H9 (cell line): ENCODE measurements around the gene ARL16. TPM values are rescaled to one million over a fixed set of nuclear protein-coding genes. Genes with fewer than 3 reads are reported as not detected.

Experiments used
- DNase-seq: peaks from one replicate; pipeline ENCODE4 v3.0.0-alpha.2; 2017
- H2AFZ ChIP-seq: one replicate; pipeline ENCODE4 v1.6.1; 2013; ENCODE audit warnings: mild to moderate bottlenecking, low read length, control low read depth, moderate library complexity
- H2AK5ac ChIP-seq: 2 replicates; pipeline ENCODE4 v1.6.1; 2013; ENCODE audit warnings: low read length, control low read depth, mixed read lengths; ENCODE audit not compliant: insufficient read length
- H2BK120ac ChIP-seq: one replicate; pipeline ENCODE4 v1.6.1; 2013; ENCODE audit warnings: low read depth, mild to moderate bottlenecking, low read length, control low read depth, inconsistent platforms; ENCODE audit not compliant: poor library complexity, severe bottlenecking
- H2BK12ac ChIP-seq: 2 replicates; pipeline ENCODE4 v1.6.1; 2013; ENCODE audit warnings: low read length, control low read depth, mixed read lengths, low read depth; ENCODE audit not compliant: insufficient read length
- H2BK15ac ChIP-seq: 2 replicates; pipeline ENCODE4 v1.6.1; 2013; ENCODE audit warnings: low read depth, low read length, control low read depth
- H2BK20ac ChIP-seq: one replicate; pipeline ENCODE4 v1.6.1; 2013; ENCODE audit warnings: low read depth, mild to moderate bottlenecking, low read length, control low read depth, inconsistent platforms; ENCODE audit not compliant: poor library complexity, severe bottlenecking
- H2BK5ac ChIP-seq: 2 replicates; pipeline ENCODE4 v1.6.1; 2013; ENCODE audit warnings: low read length, control low read depth, mixed read lengths; ENCODE audit not compliant: insufficient read length
- H3K14ac ChIP-seq: 2 replicates; pipeline ENCODE4 v1.6.1; 2013; ENCODE audit warnings: low read length, control low read depth; ENCODE audit not compliant: insufficient read depth
- H3K18ac ChIP-seq: 2 replicates; pipeline ENCODE4 v1.6.1; 2013; ENCODE audit warnings: low read depth, mild to moderate bottlenecking, mixed read lengths, low read length, control low read depth; ENCODE audit not compliant: insufficient read length
- H3K23ac ChIP-seq: 2 replicates; pipeline ENCODE4 v1.6.1; 2013; ENCODE audit warnings: low read length, control low read depth, mixed read lengths, low read depth; ENCODE audit not compliant: insufficient read length
- H3K23me2 ChIP-seq: 2 replicates; pipeline ENCODE4 v1.6.1; 2013; ENCODE audit warnings: low read depth, mild to moderate bottlenecking, mixed read lengths, low read length, control low read depth; ENCODE audit not compliant: insufficient read length, poor library complexity, severe bottlenecking
- H3K27ac ChIP-seq: 2 replicates; pipeline ENCODE4 v1.5.1; 2013; ENCODE audit warnings: low read length, control low read depth, mixed read lengths, low read depth; ENCODE audit not compliant: insufficient read length
- H3K27me3 ChIP-seq: 2 replicates; pipeline ENCODE4 v1.6.1; 2013; ENCODE audit warnings: low read length, control low read depth, inconsistent platforms; ENCODE audit not compliant: insufficient read depth
- H3K4ac ChIP-seq: 2 replicates; pipeline ENCODE4 v1.6.1; 2013; ENCODE audit warnings: low read depth, mild to moderate bottlenecking, control low read depth, inconsistent platforms, low read length, moderate library complexity
- H3K4me1 ChIP-seq: 2 replicates; pipeline ENCODE4 v1.6.1; 2013; ENCODE audit warnings: low read length, control low read depth, inconsistent platforms; ENCODE audit not compliant: insufficient read depth
- H3K4me2 ChIP-seq: 2 replicates; pipeline ENCODE4 v1.6.1; 2013; ENCODE audit warnings: low read length, control low read depth, mixed read lengths; ENCODE audit not compliant: insufficient read length, insufficient read depth
- H3K56ac ChIP-seq: 2 replicates; pipeline ENCODE4 v1.6.1; 2013; ENCODE audit warnings: low read depth, mild to moderate bottlenecking, mixed read lengths, low read length, control low read depth; ENCODE audit not compliant: insufficient read length
- H3K79me1 ChIP-seq: 2 replicates; pipeline ENCODE4 v1.6.1; 2013; ENCODE audit warnings: low read depth, mild to moderate bottlenecking, moderate library complexity, low read length, control low read depth, inconsistent platforms; ENCODE audit not compliant: insufficient read depth, poor library complexity, severe bottlenecking
- H3K79me2 ChIP-seq: 2 replicates; pipeline ENCODE4 v1.6.1; 2013; ENCODE audit warnings: low read length, control low read depth, inconsistent platforms; ENCODE audit not compliant: insufficient read depth
- H3K9ac ChIP-seq: 2 replicates; pipeline ENCODE4 v1.6.1; 2013; ENCODE audit warnings: low read length, control low read depth, mixed read lengths; ENCODE audit not compliant: insufficient read length; ENCODE audit errors: extremely low read depth
- H3K9me3 ChIP-seq: one replicate; pipeline ENCODE4 v1.6.1; 2013; ENCODE audit warnings: low read depth, low read length, inconsistent platforms; ENCODE audit not compliant: control insufficient read depth
- H3T11ph ChIP-seq: one replicate; pipeline ENCODE4 v1.6.1; 2013; ENCODE audit warnings: mild to moderate bottlenecking, low read length, control low read depth, inconsistent platforms
- H4K20me1 ChIP-seq: one replicate; pipeline ENCODE4 v1.6.1; 2013; ENCODE audit not compliant: control insufficient read depth, insufficient read length, insufficient read depth
- H4K5ac ChIP-seq: 2 replicates; pipeline ENCODE4 v1.6.1; 2013; ENCODE audit warnings: low read depth, mild to moderate bottlenecking, mixed read lengths, low read length, control low read depth; ENCODE audit not compliant: insufficient read length
- H4K8ac ChIP-seq: replicated peaks from 2 replicates; pipeline ENCODE4 v1.6.1; 2013; ENCODE audit warnings: low read length, control low read depth, mixed read lengths, low read depth; ENCODE audit not compliant: insufficient read length
- H4K91ac ChIP-seq: 2 replicates; pipeline ENCODE4 v1.6.1; 2013; ENCODE audit warnings: low read depth, mild to moderate bottlenecking, moderate library complexity, mixed read lengths, low read length, control low read depth; ENCODE audit not compliant: insufficient read length
- H3K27ac Mint-ChIP-seq, 3 experiments: 2 replicates in 2 of 3; 3 replicates in 1 of 3; pipeline ENCODE4 v1.8.0; 2020 to 2021; ENCODE audit warnings: mixed read lengths in 3 of 3, mild to moderate bottlenecking in 1 of 3, moderate library complexity in 1 of 3
- H3K27me3 Mint-ChIP-seq: 2 replicates; pipeline ENCODE4 v1.8.0; 2021; ENCODE audit warnings: low read depth, mild to moderate bottlenecking, moderate library complexity, mixed read lengths
- H3K36me3 Mint-ChIP-seq, 3 experiments: 2 replicates in 2 of 3; 3 replicates in 1 of 3; pipeline ENCODE4 v1.8.0; 2020 to 2021; ENCODE audit warnings: low read depth in 3 of 3, mixed read lengths in 3 of 3; ENCODE audit not compliant: insufficient read depth in 1 of 3
- H3K4me1 Mint-ChIP-seq, 2 experiments: 2 replicates each; pipeline ENCODE4 v1.8.0; 2020; ENCODE audit warnings: mixed read lengths in 2 of 2
- H3K4me3 Mint-ChIP-seq, 2 experiments: 2 replicates in 1 of 2; 3 replicates in 1 of 2; pipeline ENCODE4 v1.8.0; 2020 to 2021; ENCODE audit warnings: mild to moderate bottlenecking in 2 of 2, mixed read lengths in 2 of 2, moderate library complexity in 1 of 2
- H3K9me3 Mint-ChIP-seq, 2 experiments: 2 replicates in 1 of 2; 3 replicates in 1 of 2; pipeline ENCODE4 v1.8.0; 2020; ENCODE audit warnings: mild to moderate bottlenecking in 2 of 2, mixed read lengths in 2 of 2, moderate library complexity in 1 of 2
- WGBS: extraction: QIAGEN DNeasy Blood & Tissue Kit; methylation state at CpG from one replicate; pipeline ENCODE4 v1.1.7; 2013; ENCODE audit warnings: missing lambda C conversion rate, low lambda C conversion rate, mixed read lengths; ENCODE audit not compliant: insufficient read length; ENCODE audit errors: extremely low coverage; 5-methylcytosine and 5-hydroxymethylcytosine counted together
- total RNA-seq: library from RNA; stranded (reverse); gene quantifications from 2 replicates; pipeline ENCODE4 v1.2.1, GENCODE V29; 2021
- TF ChIP-seq, protein P1 (sequence below): fragments of 200-600 bp; sonication (generic); conservative IDR thresholded peaks from 3 replicates; pipeline ENCODE4 v1.8.0; 2021; ENCODE audit warnings: antibody characterized with exemption, mild to moderate bottlenecking

The ARL16 gene
- total RNA-seq, 1 experiment from 2014 or later: 58.6 TPM

DNA sequence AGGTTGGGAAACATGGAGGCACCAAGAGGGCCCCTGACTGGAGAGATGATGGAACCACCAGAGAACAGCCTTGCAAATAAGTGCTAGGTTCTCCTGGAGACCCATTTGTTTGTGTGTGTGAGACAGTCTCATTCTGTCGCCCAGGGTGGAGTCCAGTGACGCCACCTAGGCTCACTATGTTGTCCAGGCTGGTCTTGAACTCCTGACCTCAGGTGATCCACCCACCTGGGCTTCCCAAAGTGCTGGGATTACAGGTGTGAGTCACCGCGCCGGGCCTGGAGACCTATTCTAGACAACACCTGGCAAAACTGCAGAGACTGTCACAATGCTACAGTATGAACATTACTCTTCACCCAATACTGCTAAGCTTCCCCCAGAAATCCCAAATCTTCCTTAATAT, 48.2 kb downstream of the ARL16 start:
- TF ChIP-seq, protein P1, sequence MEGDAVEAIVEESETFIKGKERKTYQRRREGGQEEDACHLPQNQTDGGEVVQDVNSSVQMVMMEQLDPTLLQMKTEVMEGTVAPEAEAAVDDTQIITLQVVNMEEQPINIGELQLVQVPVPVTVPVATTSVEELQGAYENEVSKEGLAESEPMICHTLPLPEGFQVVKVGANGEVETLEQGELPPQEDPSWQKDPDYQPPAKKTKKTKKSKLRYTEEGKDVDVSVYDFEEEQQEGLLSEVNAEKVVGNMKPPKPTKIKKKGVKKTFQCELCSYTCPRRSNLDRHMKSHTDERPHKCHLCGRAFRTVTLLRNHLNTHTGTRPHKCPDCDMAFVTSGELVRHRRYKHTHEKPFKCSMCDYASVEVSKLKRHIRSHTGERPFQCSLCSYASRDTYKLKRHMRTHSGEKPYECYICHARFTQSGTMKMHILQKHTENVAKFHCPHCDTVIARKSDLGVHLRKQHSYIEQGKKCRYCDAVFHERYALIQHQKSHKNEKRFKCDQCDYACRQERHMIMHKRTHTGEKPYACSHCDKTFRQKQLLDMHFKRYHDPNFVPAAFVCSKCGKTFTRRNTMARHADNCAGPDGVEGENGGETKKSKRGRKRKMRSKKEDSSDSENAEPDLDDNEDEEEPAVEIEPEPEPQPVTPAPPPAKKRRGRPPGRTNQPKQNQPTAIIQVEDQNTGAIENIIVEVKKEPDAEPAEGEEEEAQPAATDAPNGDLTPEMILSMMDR: no peak
- DNase-seq: no peak
- Histone ChIP-seq H2BK15ac (no peak overlapping the region), H4K20me1 (no peaks in the 10 kb centered on the region), H4K91ac (no peak overlapping the region), H2AK5ac (no peak overlapping the region), H3K9ac (no peak overlapping the region), H3T11ph (no peak overlapping the region), H3K14ac (no peak overlapping the region), H2BK120ac (no peak overlapping the region), H3K9me3 (no peaks in the 10 kb centered on the region), H3K23ac (no peak overlapping the region), H4K8ac (no peak overlapping the region), H3K56ac (no peak overlapping the region), H2AFZ (no peak overlapping the region), H2BK12ac (no peak overlapping the region), H2BK20ac (no peak overlapping the region), H3K27me3 (no peaks in the 10 kb centered on the region), H3K79me1 (peaks cover 11% of the 10 kb centered on the region), H3K23me2 (peaks cover 8% of the 10 kb centered on the region), H3K27ac (no peak overlapping the region), H3K79me2 (peaks cover 20% of the 10 kb centered on the region; the same call in 1 of the 2 replicates), H2BK5ac (no peak overlapping the region), H4K5ac (no peak overlapping the region), H3K4me1 (no peaks in the 10 kb centered on the region), H3K18ac (no peak overlapping the region), H3K4me2 (no peak overlapping the region), H3K4ac (no peak overlapping the region)
- 0 out of 5 replicates have a peak, but pooled peaks cover 0 to 2% of the 10 kb centered on the region in 2 experiments for H3K9me3 Mint-ChIP-seq
- WGBS: no CpG with 5 or more reads among the region's 5 CpGs
- H3K36me3 Mint-ChIP-seq: peaks cover 11 to 15% (median 12%) of the 10 kb centered on the region in 3 experiments; a peak in 5 of 7 replicates
- 0 out of 7 replicates have a peak overlapping the region, but pooled peaks of 1 of the 3 experiments have one; percentile 34 for H3K27ac Mint-ChIP-seq
- no peaks in the 10 kb centered on the region for H3K27me3 Mint-ChIP-seq
- peak overlapping the region; percentile 90 to 98 for H3K4me3 Mint-ChIP-seq
- H3K4me1 Mint-ChIP-seq: peaks cover 14% of the 10 kb centered on the region in 2 experiments
